Measurements from ENCODE around the gene TTLL12.

Gene TTLL12

GRCh38 chr22:43203471-43203981, 16.6 kb upstream of the TTLL12 start:
- TF ChIP-seq CTCF (IDR thresholded peaks at IDR 0.05; ENCODE audit: low read depth, low read length): no peak
- DNase-seq (ENCODE audit: extremely low read depth, low read depth): no peak

GRCh38 chr22:43202756-43203410, 15.9 kb upstream of the TTLL12 start:
- TF ChIP-seq CTCF (IDR thresholded peaks at IDR 0.05; ENCODE audit: low read depth, low read length): no peak
- DNase-seq (ENCODE audit: extremely low read depth, low read depth): no peak

GRCh38 chr22:43202326-43202725, 15.4 kb upstream of the TTLL12 start:
- TF ChIP-seq CTCF (IDR thresholded peaks at IDR 0.05; ENCODE audit: low read depth, low read length): no peak
- DNase-seq (ENCODE audit: extremely low read depth, low read depth): no peak

- no peak for TF ChIP-seq CTCF (IDR thresholded peaks at IDR 0.05; ENCODE audit: low read depth, low read length)
- no peak for DNase-seq (ENCODE audit: extremely low read depth, low read depth)
These were observed 14.7 kb upstream of the TTLL12 start for GRCh38 chr22:43201486-43202219.

GRCh38 chr22:43200555-43200954, 13.6 kb upstream of the TTLL12 start:
- no peak for DNase-seq (ENCODE audit: extremely low read depth, low read depth)
- no peak for TF ChIP-seq CTCF (IDR thresholded peaks at IDR 0.05; ENCODE audit: low read depth, low read length)

GRCh38 chr22:43200031-43200430, 13.1 kb upstream of the TTLL12 start:
- no peak for DNase-seq (ENCODE audit: extremely low read depth, low read depth)
- TF ChIP-seq CTCF (IDR thresholded peaks at IDR 0.05; ENCODE audit: low read depth, low read length): no peak

GRCh38 chr22:43199541-43199940, 12.6 kb upstream of the TTLL12 start:
- TF ChIP-seq CTCF (IDR thresholded peaks at IDR 0.05; ENCODE audit: low read depth, low read length): no peak
- no peak for DNase-seq (ENCODE audit: extremely low read depth, low read depth)

Data from AG09319 (cell line).